Stimulated activated memory B cell treated with anti-CD40 and anti-IgM and Interleukin-4, amounts not matched to agents 10 μg/mL and 1 μg/mL and 100 μg/mL, for 72 hours (primary cell): ENCODE results near the gene MICAL2.

Experiments used
- ATAC-seq: fragments of 150-1000 bp; cut with Tn5 transposase; 2 replicates; pipeline ENCODE4 v1.10.0; 2021
- H3K27ac Mint-ChIP-seq: one replicate; pipeline ENCODE4 v1.8.0; 2022; ENCODE audit warnings: mild to moderate bottlenecking, mixed read lengths
- H3K27me3 Mint-ChIP-seq: one replicate; pipeline ENCODE4 v1.8.0; 2022; ENCODE audit warnings: mixed read lengths
- H3K36me3 Mint-ChIP-seq: one replicate; pipeline ENCODE4 v1.8.0; 2022; ENCODE audit warnings: mixed read lengths
- H3K4me1 Mint-ChIP-seq: one replicate; pipeline ENCODE4 v1.8.0; 2022; ENCODE audit warnings: mixed read lengths
- H3K4me3 Mint-ChIP-seq: one replicate; pipeline ENCODE4 v1.8.0; 2022; ENCODE audit warnings: mild to moderate bottlenecking, moderate library complexity, mixed read lengths
- H3K9me3 Mint-ChIP-seq: one replicate; pipeline ENCODE4 v1.8.0; 2022; ENCODE audit warnings: mixed read lengths

The MICAL2 gene

GRCh38 chr11:12116425-12117032 is 6.1 kb downstream of the MICAL2 start:
- H3K9me3 Mint-ChIP-seq, result no peaks in the 10 kb centered on the region
- H3K27me3 Mint-ChIP-seq, result peaks cover 52% of the 10 kb centered on the region
- H3K4me3 Mint-ChIP-seq, result no peak overlapping the region
- H3K36me3 Mint-ChIP-seq, result no peaks in the 10 kb centered on the region
- no peaks in the 10 kb centered on the region for H3K4me1 Mint-ChIP-seq
- no peak overlapping the region for H3K27ac Mint-ChIP-seq
- ATAC-seq, result no peak

- Mint-ChIP-seq H3K4me1 (no peaks in the 10 kb centered on the region), H3K27me3 (peaks cover 47% of the 10 kb centered on the region), H3K36me3 (no peaks in the 10 kb centered on the region), H3K4me3 (no peak overlapping the region), H3K9me3 (no peaks in the 10 kb centered on the region), H3K27ac (no peak overlapping the region)
- ATAC-seq, result no peak
Observed at GRCh38 chr11:12117200-12117599, 6.8 kb downstream of the MICAL2 start.

- Mint-ChIP-seq H3K36me3 (no peaks in the 10 kb centered on the region), H3K4me1 (no peaks in the 10 kb centered on the region), H3K4me3 (no peak overlapping the region), H3K27ac (no peak overlapping the region), H3K27me3 (peaks cover 47% of the 10 kb centered on the region), H3K9me3 (no peaks in the 10 kb centered on the region)
- no peak for ATAC-seq
Observed at GRCh38 chr11:12117611-12118010, 7.2 kb downstream of the MICAL2 start.

GRCh38 chr11:12118949-12119348 is 8.6 kb downstream of the MICAL2 start:
- ATAC-seq, result no peak
- Mint-ChIP-seq H3K27me3 (peaks cover 47% of the 10 kb centered on the region), H3K36me3 (no peaks in the 10 kb centered on the region), H3K4me1 (no peaks in the 10 kb centered on the region), H3K9me3 (no peaks in the 10 kb centered on the region), H3K27ac (no peak overlapping the region), H3K4me3 (no peak overlapping the region)

- Mint-ChIP-seq H3K9me3 (no peaks in the 10 kb centered on the region), H3K27ac (no peak overlapping the region), H3K36me3 (no peaks in the 10 kb centered on the region), H3K4me1 (no peaks in the 10 kb centered on the region), H3K4me3 (no peak overlapping the region), H3K27me3 (peaks cover 47% of the 10 kb centered on the region)
- ATAC-seq, result no peak
Observed at GRCh38 chr11:12119502-12119901, 9.1 kb downstream of the MICAL2 start.

GRCh38 chr11:12120031-12121008 is 9.9 kb downstream of the MICAL2 start:
- Mint-ChIP-seq H3K4me1 (no peaks in the 10 kb centered on the region), H3K36me3 (no peaks in the 10 kb centered on the region), H3K9me3 (no peaks in the 10 kb centered on the region), H3K27me3 (peaks cover 47% of the 10 kb centered on the region), H3K27ac (no peak overlapping the region), H3K4me3 (no peak overlapping the region)
- peak; percentile 11 for ATAC-seq

GRCh38 chr11:12121011-12121410 is 10.6 kb downstream of the MICAL2 start:
- H3K4me3 Mint-ChIP-seq, result no peak overlapping the region
- peaks cover 46% of the 10 kb centered on the region for H3K27me3 Mint-ChIP-seq
- H3K27ac Mint-ChIP-seq, result no peak overlapping the region
- H3K4me1 Mint-ChIP-seq, result no peaks in the 10 kb centered on the region
- no peaks in the 10 kb centered on the region for H3K9me3 Mint-ChIP-seq
- ATAC-seq, result no peak
- no peaks in the 10 kb centered on the region for H3K36me3 Mint-ChIP-seq

- no peak overlapping the region for H3K27ac Mint-ChIP-seq
- H3K36me3 Mint-ChIP-seq, result no peaks in the 10 kb centered on the region
- H3K4me1 Mint-ChIP-seq, result no peaks in the 10 kb centered on the region
- no peak overlapping the region for H3K4me3 Mint-ChIP-seq
- no peak for ATAC-seq
- H3K9me3 Mint-ChIP-seq, result no peaks in the 10 kb centered on the region
- H3K27me3 Mint-ChIP-seq, result peaks cover 43% of the 10 kb centered on the region
Observed at GRCh38 chr11:12121517-12121916, 11.1 kb downstream of the MICAL2 start.

GRCh38 chr11:12122083-12122482 is 11.7 kb downstream of the MICAL2 start:
- Mint-ChIP-seq H3K27me3 (peaks cover 44% of the 10 kb centered on the region), H3K4me1 (no peaks in the 10 kb centered on the region), H3K9me3 (no peaks in the 10 kb centered on the region), H3K27ac (no peak overlapping the region), H3K4me3 (no peak overlapping the region), H3K36me3 (no peaks in the 10 kb centered on the region)
- ATAC-seq, result no peak

- H3K4me1 Mint-ChIP-seq, result no peaks in the 10 kb centered on the region
- peaks cover 39% of the 10 kb centered on the region for H3K27me3 Mint-ChIP-seq
- H3K4me3 Mint-ChIP-seq, result no peak overlapping the region
- H3K9me3 Mint-ChIP-seq, result no peaks in the 10 kb centered on the region
- ATAC-seq, result no peak
- H3K27ac Mint-ChIP-seq, result no peak overlapping the region
- no peaks in the 10 kb centered on the region for H3K36me3 Mint-ChIP-seq
Observed at GRCh38 chr11:12123273-12123672, 12.9 kb downstream of the MICAL2 start.

- H3K27ac Mint-ChIP-seq, result no peak overlapping the region
- H3K36me3 Mint-ChIP-seq, result no peaks in the 10 kb centered on the region
- peaks cover 33% of the 10 kb centered on the region for H3K27me3 Mint-ChIP-seq
- H3K4me3 Mint-ChIP-seq, result no peak overlapping the region
- no peak for ATAC-seq
- no peaks in the 10 kb centered on the region for H3K4me1 Mint-ChIP-seq
- no peaks in the 10 kb centered on the region for H3K9me3 Mint-ChIP-seq
Observed at GRCh38 chr11:12123799-12124198, 13.4 kb downstream of the MICAL2 start.

GRCh38 chr11:12124306-12124705 is 13.9 kb downstream of the MICAL2 start:
- no peak overlapping the region for H3K4me3 Mint-ChIP-seq

GRCh38 chr11:12125609-12126149 is 15.3 kb downstream of the MICAL2 start:
- no peak overlapping the region for H3K4me3 Mint-ChIP-seq
- no peaks in the 10 kb centered on the region for H3K9me3 Mint-ChIP-seq

More at GRCh38 chr11:12124306-12124705, 13.9 kb downstream of the MICAL2 start:
- Mint-ChIP-seq H3K36me3 (no peaks in the 10 kb centered on the region), H3K27ac (no peak overlapping the region), H3K27me3 (peaks cover 28% of the 10 kb centered on the region), H3K9me3 (no peaks in the 10 kb centered on the region), H3K4me1 (no peaks in the 10 kb centered on the region)
- ATAC-seq, result no peak

GRCh38 chr11:12126344-12127019 is 16.1 kb downstream of the MICAL2 start:
- ATAC-seq, result no peak
- Mint-ChIP-seq H3K27ac (no peak overlapping the region), H3K4me3 (no peak overlapping the region)

More at GRCh38 chr11:12125609-12126149, 15.3 kb downstream of the MICAL2 start:
- Mint-ChIP-seq H3K4me1 (no peaks in the 10 kb centered on the region), H3K36me3 (no peaks in the 10 kb centered on the region), H3K27me3 (peaks cover 26% of the 10 kb centered on the region), H3K27ac (no peak overlapping the region)
- ATAC-seq, result no peak

GRCh38 chr11:12127206-12127898 is 17.0 kb downstream of the MICAL2 start:
- ATAC-seq, result no peak
- Mint-ChIP-seq H3K27ac (no peak overlapping the region), H3K36me3 (no peaks in the 10 kb centered on the region), H3K4me3 (no peak overlapping the region), H3K4me1 (no peaks in the 10 kb centered on the region), H3K27me3 (peaks cover 33% of the 10 kb centered on the region), H3K9me3 (no peaks in the 10 kb centered on the region)

More at GRCh38 chr11:12126344-12127019, 16.1 kb downstream of the MICAL2 start:
- Mint-ChIP-seq H3K4me1 (no peaks in the 10 kb centered on the region), H3K36me3 (no peaks in the 10 kb centered on the region), H3K9me3 (no peaks in the 10 kb centered on the region), H3K27me3 (peaks cover 30% of the 10 kb centered on the region)
